Kasumi-1 (cell line): ENCODE data around the gene POTED.
"Not testable (repeated sequence)": the region's sequence is repeated elsewhere in the genome, so short reads cannot be mapped to it uniquely, and the experiment has no call there.

Source experiments
- DNase-seq, 2 experiments: peaks; one replicate each; lab custom pipeline; 2025; lab: John Stamatoyannopoulos, UW

Gene POTED

GRCh38 chr21:13609477-13609876, at the start of gene POTED:
TSS of gene POTED (plus strand) at chr21:13609777. CDS start at chr21:13610229, 452 bp downstream.
- not testable (repeated sequence) for DNase-seq

DNA sequence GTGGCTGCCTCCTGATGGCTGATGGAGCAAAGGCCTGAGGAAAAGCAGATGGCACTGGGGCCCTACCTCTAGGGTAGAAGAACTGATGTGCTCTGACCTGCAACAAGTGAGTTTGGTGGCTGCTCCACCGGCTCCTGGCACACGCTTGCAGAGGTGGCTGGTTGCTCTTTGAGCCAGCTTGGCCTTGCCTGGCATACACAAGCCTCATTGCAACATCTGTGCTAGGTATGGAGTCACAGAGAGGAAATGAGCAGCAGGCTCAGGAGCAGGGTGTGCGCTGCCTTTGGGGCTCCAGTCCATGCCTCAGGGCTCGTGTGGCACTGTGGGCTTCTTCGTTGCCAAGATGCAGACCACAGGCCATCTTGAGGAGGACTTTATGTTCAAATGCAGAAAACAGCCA, 40.5 kb downstream of the POTED start:
- DNase-seq, result not testable (repeated sequence)

GRCh38 chr21:13651746-13652145, 42.2 kb downstream of the POTED start:
- DNase-seq, result not testable (repeated sequence)
